Effector memory CD4-positive, alpha-beta T cell (primary cell): ENCODE results near the gene CX3CR1.

Experiments
- DNase-seq, 3 donors: peaks; one replicate each; pipeline ENCODE4 v3.0.0-alpha.2; 2020
- H3K27ac ChIP-seq: 2 replicates; pipeline ENCODE4 v1.7.0; 2013; ENCODE audit warnings: mild to moderate bottlenecking, low read length, moderate library complexity; ENCODE audit not compliant: insufficient read depth, poor library complexity, severe bottlenecking
- H3K27me3 ChIP-seq: replicated peaks from 2 replicates; pipeline ENCODE4 v1.7.0; 2013; ENCODE audit warnings: mild to moderate bottlenecking, low read length; ENCODE audit not compliant: insufficient read depth, control insufficient read depth, poor library complexity, severe bottlenecking
- H3K36me3 ChIP-seq: 2 replicates; pipeline ENCODE4 v1.7.0; 2013; ENCODE audit warnings: mild to moderate bottlenecking, low read length, moderate library complexity; ENCODE audit not compliant: control insufficient read depth, insufficient read depth
- H3K4me1 ChIP-seq: 2 replicates; pipeline ENCODE4 v1.7.0; 2013; ENCODE audit warnings: low read length, mild to moderate bottlenecking; ENCODE audit not compliant: control insufficient read depth, insufficient read depth, poor library complexity, severe bottlenecking
- H3K4me3 ChIP-seq: 2 replicates; pipeline ENCODE4 v1.7.0; 2013; ENCODE audit warnings: low read length, low read depth, mild to moderate bottlenecking; ENCODE audit not compliant: insufficient read depth, poor library complexity, severe bottlenecking
- H3K9me3 ChIP-seq: 2 replicates; pipeline ENCODE4 v1.7.0; 2013; ENCODE audit warnings: mild to moderate bottlenecking, low read length, moderate library complexity; ENCODE audit not compliant: control insufficient read depth

Gene CX3CR1

GRCh38 chr3:39216176-39216790, 63.6 kb downstream of the CX3CR1 start:
- Histone ChIP-seq H3K4me3 (no peak overlapping the region), H3K36me3 (no peaks in the 10 kb centered on the region), H3K4me1 (no peaks in the 10 kb centered on the region), H3K27ac (no peak overlapping the region), H3K27me3 (no peaks in the 10 kb centered on the region), H3K9me3 (no peaks in the 10 kb centered on the region)
- no peak for DNase-seq

GRCh38 chr3:39213613-39214012, 66.2 kb downstream of the CX3CR1 start:
- no peaks in the 10 kb centered on the region for H3K4me1 ChIP-seq
- H3K27me3 ChIP-seq: no peaks in the 10 kb centered on the region
- no peak overlapping the region for H3K27ac ChIP-seq
- DNase-seq: no peak
- H3K9me3 ChIP-seq: no peaks in the 10 kb centered on the region
- H3K36me3 ChIP-seq: no peaks in the 10 kb centered on the region
- H3K4me3 ChIP-seq: no peak overlapping the region
